ENCODE measurements around the gene PANX1. TPM values are rescaled to one million over a fixed set of nuclear protein-coding genes. Genes with fewer than 3 reads are reported as not detected.

PANX1 gene
- total and polyA plus RNA-seq, 2 donors (not counting 1 experiment from before 2014, with no cell fraction given) = 4.2 to 10.3 TPM

- POLR2A ChIA-PET = no interaction called here
- no peak for DNase-seq
- no peaks in the 10 kb centered on the region for H3K36me3 ChIP-seq (replicated peaks in 1 of 2; ENCODE audit: control extremely low read depth in 1 of 2, control insufficient read depth in 1 of 2, extremely low read depth in 1 of 2, insufficient read depth in 2 of 2, low read length in 1 of 2)
These were observed 70.1 kb downstream of the PANX1 start for GRCh38 chr11:94198718-94199117.

More at GRCh38 chr11:94198718-94199117, 70.1 kb downstream of the PANX1 start:
- ATAC-seq (ENCODE audit: low read depth) = no peak
- no peaks in the 10 kb centered on the region for H4K20me1 ChIP-seq (ENCODE audit: control insufficient read depth, insufficient read depth, low read length, poor library complexity, severe bottlenecking)
- intact Hi-C loops (cut with micrococcal nuclease) = no loop called here
- Mint-ChIP-seq H3K27me3 (peaks cover 14% of the 10 kb centered on the region), H3K4me1 (no peaks in the 10 kb centered on the region), H3K9me3 (ENCODE audit: insufficient read depth) (no peaks in the 10 kb centered on the region), H3K4me3 (no peak overlapping the region), H3K27ac (no peak overlapping the region)
- no peaks in the 10 kb centered on the region for H3K79me2 ChIP-seq (ENCODE audit: control insufficient read depth, insufficient read depth, low read length)
- CTCF ChIA-PET = no interaction called here
- H2AFZ ChIP-seq (ENCODE audit: insufficient read depth, low read depth, low read length, poor library complexity, severe bottlenecking) = no peak overlapping the region
- no peaks in the 10 kb centered on the region for H3K27me3 ChIP-seq (replicated peaks in 1 of 4; ENCODE audit: control extremely low read depth in 1 of 4, control insufficient read depth in 3 of 4, insufficient read depth in 4 of 4, low read length in 3 of 4)
- H3K9ac ChIP-seq (ENCODE audit: low read length) = no peak overlapping the region
- H3K9me3 ChIP-seq (ENCODE audit: control extremely low read depth in 1 of 3, control insufficient read depth in 2 of 3, insufficient read depth in 1 of 3, low read length in 2 of 3) = no peaks in the 10 kb centered on the region
- no peak overlapping the region for H3K4me3 ChIP-seq (ENCODE audit: control extremely low read depth in 1 of 5, extremely low read depth in 1 of 5, insufficient read depth in 1 of 5, low read depth in 2 of 5, low read length in 4 of 5)
- no peaks in the 10 kb centered on the region for H3K4me1 ChIP-seq (ENCODE audit: control insufficient read depth in 2 of 2, insufficient read depth in 2 of 2, low read length in 2 of 2)
- no peak overlapping the region for H3K4me2 ChIP-seq (replicated peaks; ENCODE audit: low read depth, low read length, poor library complexity, severe bottlenecking)
- TF ChIP-seq EZH2 (IDR thresholded peaks at IDR 0.05; ENCODE audit: borderline replicate concordance, insufficient read depth, low read depth, low read length, poor library complexity, severe bottlenecking) = no peak
- no peak for TF ChIP-seq CTCF (IDR thresholded peaks at IDR 0.05)
- WGBS (ENCODE audit: insufficient coverage) = 100% methylated on average over 2 of the region's 3 CpGs
- H3K27ac ChIP-seq (ENCODE audit: low read length in 2 of 2) = no peak overlapping the region

Measured in B cell (primary cell).